ENCODE results near the gene TNFAIP8. TPM values are rescaled to one million over a fixed set of nuclear protein-coding genes. Genes with fewer than 3 reads are reported as not detected.

Gene TNFAIP8
- total RNA-seq, 1 donor from 2014 or later = 3.2 TPM

- DNase-seq = no peak
- intact Hi-C loops (cut with micrococcal nuclease) = no loop called here
- peaks cover 65% of the 10 kb centered on the region for H3K4me1 ChIP-seq
- no peak overlapping the region for H3K27ac ChIP-seq (replicated peaks)
- H3K36me3 ChIP-seq = no peaks in the 10 kb centered on the region
- no peaks in the 10 kb centered on the region for H3K27me3 ChIP-seq (ENCODE audit: low read depth)
- no peaks in the 10 kb centered on the region for H3K9me3 ChIP-seq (replicated peaks)
- TF ChIP-seq CTCF (IDR thresholded peaks at IDR 0.05; ENCODE audit: borderline replicate concordance) = no peak
- no peak overlapping the region for H3K4me3 ChIP-seq
These were observed 16.5 kb upstream of the TNFAIP8 start for GRCh38 chr5:119339344-119339743.

GRCh38 chr5:119339965-119340364, 15.9 kb upstream of the TNFAIP8 start:
- intact Hi-C loops (cut with micrococcal nuclease) = no loop called here
- Histone ChIP-seq H3K4me3 (peak overlapping the region; percentile 17), H3K27ac (replicated peaks) (peak overlapping the region; percentile 5)

DNA sequence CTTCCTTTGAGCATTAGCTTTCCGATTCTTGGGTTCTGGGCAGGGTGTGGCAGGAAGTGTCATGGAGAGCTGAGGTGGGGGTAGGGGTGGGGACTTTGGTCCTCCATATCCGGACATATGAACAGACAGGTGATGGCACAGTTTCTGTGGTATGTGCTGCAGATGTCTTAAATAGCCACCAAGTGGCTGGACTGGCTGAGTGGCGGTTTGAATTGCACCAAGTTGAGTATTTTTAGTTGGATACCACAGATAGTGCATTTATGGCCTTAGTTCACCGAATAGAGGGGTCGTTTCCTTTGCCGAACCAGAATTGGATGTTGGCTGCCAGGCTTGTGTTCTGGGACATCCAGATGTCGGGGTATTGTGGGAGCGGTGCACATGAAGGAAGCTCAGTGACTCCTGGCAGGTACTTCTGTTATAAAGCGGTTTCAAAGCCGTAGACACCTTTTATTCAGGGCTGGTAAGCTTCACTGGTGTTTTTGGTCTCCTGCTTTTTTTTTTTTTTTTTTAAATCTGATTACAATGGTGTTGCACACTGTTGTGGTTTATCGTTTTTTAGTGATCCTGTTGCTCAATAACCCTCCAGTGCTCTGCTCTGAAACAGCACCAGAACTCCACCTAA, 15.1 kb upstream of the TNFAIP8 start:
- Histone ChIP-seq H3K4me1 (peaks cover 59% of the 10 kb centered on the region), H3K27ac (replicated peaks) (peak overlapping the region; percentile 5)
- TF ChIP-seq CTCF (IDR thresholded peaks at IDR 0.05; ENCODE audit: borderline replicate concordance) = no peak

More at GRCh38 chr5:119339965-119340364, 15.9 kb upstream of the TNFAIP8 start:
- peaks cover 65% of the 10 kb centered on the region for H3K4me1 ChIP-seq
- DNase-seq = no peak
- H3K36me3 ChIP-seq = no peaks in the 10 kb centered on the region
- TF ChIP-seq CTCF (IDR thresholded peaks at IDR 0.05; ENCODE audit: borderline replicate concordance) = no peak
- no peaks in the 10 kb centered on the region for H3K9me3 ChIP-seq (replicated peaks)
- no peaks in the 10 kb centered on the region for H3K27me3 ChIP-seq (ENCODE audit: low read depth)

DNA sequence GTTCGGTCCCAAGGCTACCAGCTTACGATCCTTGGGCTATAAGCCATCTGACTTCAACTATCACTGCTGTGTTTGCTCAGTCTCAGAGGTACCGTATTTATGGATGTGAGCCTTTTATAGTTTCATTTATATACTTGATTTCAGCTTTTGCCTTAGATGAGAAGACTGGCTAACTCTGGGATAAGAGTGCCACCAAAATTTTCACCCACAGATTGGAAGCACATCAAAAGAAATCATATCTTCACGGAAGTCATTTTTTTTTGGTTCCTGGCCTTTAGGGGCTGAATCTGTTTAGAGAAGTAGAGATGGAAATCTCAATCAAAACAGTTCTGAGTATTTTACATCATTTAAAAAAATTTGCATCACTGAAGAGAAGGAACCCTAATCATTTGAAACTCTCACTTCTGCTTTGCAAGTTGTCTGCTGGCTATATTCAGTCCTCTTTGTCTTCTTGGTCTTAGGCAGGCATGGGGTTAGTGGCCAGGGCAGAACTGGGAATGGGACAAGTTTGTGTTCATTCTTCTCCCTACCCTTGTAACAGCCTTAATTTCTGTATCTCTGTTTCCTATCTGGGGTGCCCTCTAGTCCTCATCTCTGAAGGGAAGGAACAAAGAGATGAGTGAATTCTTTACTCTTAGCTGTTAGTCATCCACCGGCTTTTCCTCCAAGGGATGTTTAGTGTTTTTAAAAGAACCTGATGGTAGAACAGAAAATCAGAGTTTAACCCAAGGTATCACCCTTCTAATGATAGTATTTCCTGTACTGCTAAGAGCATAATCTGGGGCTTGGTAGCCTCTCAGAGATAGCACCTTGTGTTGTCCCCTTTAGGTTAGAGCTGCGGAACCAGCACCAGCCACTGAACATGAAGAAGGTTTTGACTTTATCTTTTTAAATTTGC, 14.1 kb upstream of the TNFAIP8 start:
- intact Hi-C loops (cut with micrococcal nuclease) = no loop called here
- Histone ChIP-seq H3K9me3 (replicated peaks) (no peaks in the 10 kb centered on the region), H3K4me1 (peaks cover 53% of the 10 kb centered on the region), H3K27me3 (ENCODE audit: low read depth) (no peaks in the 10 kb centered on the region), H3K27ac (replicated peaks) (no peak overlapping the region), H3K36me3 (no peaks in the 10 kb centered on the region), H3K4me3 (no peak overlapping the region)
- no peak for TF ChIP-seq CTCF (IDR thresholded peaks at IDR 0.05; ENCODE audit: borderline replicate concordance)
- no peak for DNase-seq

More for the DNA sequence above, 15.1 kb upstream of the TNFAIP8 start:
- no peak for DNase-seq
- no peaks in the 10 kb centered on the region for H3K27me3 ChIP-seq (ENCODE audit: low read depth)
- intact Hi-C loops (cut with micrococcal nuclease) = no loop called here
- peak overlapping the region; percentile 17 for H3K4me3 ChIP-seq
- H3K9me3 ChIP-seq (replicated peaks) = no peaks in the 10 kb centered on the region
- no peaks in the 10 kb centered on the region for H3K36me3 ChIP-seq

DNA sequence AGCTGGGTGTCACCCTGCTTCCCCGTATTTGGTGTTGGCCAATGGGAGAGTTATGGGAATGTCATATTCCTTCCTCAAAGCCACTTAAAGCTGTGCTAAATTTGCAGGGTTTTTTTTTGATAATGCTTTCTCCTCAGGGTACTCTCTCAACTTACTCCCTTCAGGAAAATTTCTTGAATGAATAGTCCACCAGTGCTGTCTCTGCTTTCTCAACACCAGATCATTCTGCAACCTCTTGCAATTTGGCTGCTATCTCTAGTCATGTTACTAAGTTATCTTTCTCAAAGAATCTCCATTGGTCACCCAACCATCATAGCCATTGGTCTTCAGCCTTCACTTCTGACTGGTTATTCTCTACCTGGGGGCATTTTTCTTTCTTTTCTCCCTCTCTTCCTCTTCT, 13.4 kb upstream of the TNFAIP8 start:
- intact Hi-C loops (cut with micrococcal nuclease) = no loop called here
- Histone ChIP-seq H3K9me3 (replicated peaks) (no peaks in the 10 kb centered on the region), H3K36me3 (no peaks in the 10 kb centered on the region), H3K4me3 (no peak overlapping the region), H3K4me1 (peaks cover 46% of the 10 kb centered on the region), H3K27me3 (ENCODE audit: low read depth) (no peaks in the 10 kb centered on the region), H3K27ac (replicated peaks) (no peak overlapping the region)
- DNase-seq = no peak
- no peak for TF ChIP-seq CTCF (IDR thresholded peaks at IDR 0.05; ENCODE audit: borderline replicate concordance)

Data from left ventricle myocardium inferior (tissue), 1 donor.